Naive thymus-derived CD4-positive, alpha-beta T cell (primary cell): ENCODE measurements around the gene TMEM87A. TPM values are rescaled to one million over a fixed set of nuclear protein-coding genes. Genes with fewer than 3 reads are reported as not detected.
A peak's percentile ranks its signal among the peaks of the same experiment; 100 is the strongest.

ENCODE experiments used
- ATAC-seq: fragments of 150-1000 bp; cut with Tn5 transposase; 2 replicates; pipeline ENCODE4 v1.10.0; 2021; ENCODE audit warnings: mild to moderate bottlenecking, moderate library complexity
- CTCF ChIA-PET: fragments of 350-600 bp; sonication (Branson Sonifier 250); formaldehyde crosslinking; loops from one replicate; lab custom pipeline; 2021; ENCODE audit warnings: antibody characterized with exemption; lab: Charles Lee
- POLR2A ChIA-PET: fragments of 350-600 bp; sonication (Branson Sonifier 250); formaldehyde crosslinking; loops from one replicate; lab custom pipeline; 2021; ENCODE audit warnings: antibody characterized with exemption, inconsistent platforms; lab: Charles Lee
- DNase-seq, 9 donors: peaks; one replicate each; pipeline versions ENCODE4 v3.0.0 to v3.0.0-alpha.2; 2020 to 2022; ENCODE audit warnings: mixed read lengths in 1 of 9
- H3K27ac ChIP-seq: one replicate; pipeline ENCODE4 v1.7.0; 2013; ENCODE audit warnings: mild to moderate bottlenecking, low read depth, low read length, moderate library complexity
- H3K27me3 ChIP-seq, 2 donors: one replicate each; pipeline ENCODE4 v1.7.0; 2013; ENCODE audit warnings: low read length in 2 of 2, mild to moderate bottlenecking in 2 of 2, moderate library complexity in 2 of 2; ENCODE audit not compliant: control insufficient read depth in 2 of 2, insufficient read depth in 2 of 2
- H3K36me3 ChIP-seq, 3 experiments: 1 replicate in 2 of 3; 2 replicates in 1 of 3; pipeline ENCODE4 v1.7.0; 2013; ENCODE audit warnings: low read length in 3 of 3, mild to moderate bottlenecking in 3 of 3, moderate library complexity in 1 of 3; ENCODE audit not compliant: insufficient read depth in 3 of 3, control insufficient read depth in 2 of 3
- H3K4me1 ChIP-seq, 2 donors: one replicate each; pipeline ENCODE4 v1.7.0; 2013; ENCODE audit warnings: low read length in 2 of 2, mild to moderate bottlenecking in 2 of 2, moderate library complexity in 1 of 2; ENCODE audit not compliant: control insufficient read depth in 2 of 2, insufficient read depth in 2 of 2
- H3K4me3 ChIP-seq: 2 replicates; pipeline ENCODE4 v1.7.0; 2013; ENCODE audit warnings: mild to moderate bottlenecking, low read length
- H3K9me3 ChIP-seq, 3 experiments: 1 replicate in 2 of 3; 2 replicates in 1 of 3; pipeline ENCODE4 v1.7.0; 2013; ENCODE audit warnings: low read length in 3 of 3; ENCODE audit not compliant: control insufficient read depth in 2 of 3
- H3K27ac Mint-ChIP-seq, 9 donors: one replicate each; pipeline ENCODE4 v1.8.0; 2020 to 2022; ENCODE audit warnings: mixed read lengths in 9 of 9, mild to moderate bottlenecking in 8 of 9, moderate library complexity in 5 of 9, inconsistent platforms in 2 of 9
- H3K27me3 Mint-ChIP-seq, 5 donors: one replicate each; pipeline ENCODE4 v1.8.0; 2021 to 2022; ENCODE audit warnings: mixed read lengths in 5 of 5, mild to moderate bottlenecking in 1 of 5
- H3K36me3 Mint-ChIP-seq, 5 donors: one replicate each; pipeline ENCODE4 v1.8.0; 2020 to 2022; ENCODE audit warnings: mixed read lengths in 5 of 5, mild to moderate bottlenecking in 3 of 5, inconsistent platforms in 1 of 5
- H3K4me1 Mint-ChIP-seq, 7 donors: one replicate each; pipeline ENCODE4 v1.8.0; 2020 to 2022; ENCODE audit warnings: mixed read lengths in 7 of 7, mild to moderate bottlenecking in 3 of 7, inconsistent platforms in 1 of 7
- H3K4me3 Mint-ChIP-seq, 10 donors: one replicate each; pipeline ENCODE4 v1.8.0; 2020 to 2022; ENCODE audit warnings: mild to moderate bottlenecking in 10 of 10, mixed read lengths in 10 of 10, moderate library complexity in 6 of 10, inconsistent platforms in 2 of 10
- H3K9me3 Mint-ChIP-seq, 11 donors: one replicate each; pipeline ENCODE4 v1.8.0; 2020 to 2022; ENCODE audit warnings: mixed read lengths in 11 of 11, mild to moderate bottlenecking in 4 of 11, inconsistent platforms in 1 of 11, moderate library complexity in 1 of 11
- intact Hi-C, 2 donors: fragments of 100-400 bp; cut with micrococcal nuclease; formaldehyde crosslinking; loops; one replicate each; pipeline ENCODE4 v1.15.1; 2023
- polyA plus RNA-seq, 2 donors: library from polyadenylated mRNA; unstranded; fragments of 300-500 nt; fragmentation: Illumina TruSeq; gene quantifications; one replicate each; pipeline ENCODE4 v1.2.3, GENCODE V29; 2021
- total RNA-seq, 6 experiments: library from RNA in 5 of 6; stranded (reverse) in 5 of 6; gene quantifications; 1 replicate in 5 of 6; 2 replicates in 1 of 6; pipeline ENCODE4 v1.2.3 and lab custom pipeline; 2021 to 2026

TMEM87A gene
- total and polyA plus RNA-seq, 7 experiments from 2014 or later, result 41.8 to 61.8 (median 54.3) TPM

DNA sequence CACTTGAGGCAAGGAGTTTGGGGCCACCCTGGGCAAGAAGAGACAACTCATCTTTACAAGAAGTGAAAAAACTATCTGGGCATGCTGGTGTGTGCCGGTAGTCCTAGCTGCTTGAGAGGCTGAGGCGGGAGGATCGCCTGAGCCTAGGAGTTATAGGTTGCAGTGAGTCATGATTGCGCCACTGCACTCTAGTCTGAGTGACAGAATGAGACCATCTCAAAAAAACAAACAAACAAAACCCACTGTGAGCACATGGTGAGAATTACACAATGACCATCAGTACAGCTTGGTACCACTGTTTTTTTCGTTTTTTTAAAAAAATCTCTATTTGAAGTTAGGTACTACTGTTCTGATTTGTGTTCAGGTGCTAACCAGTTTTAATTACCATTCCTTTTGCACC lies 78.7 kb downstream of the TMEM87A start:
- H3K27me3 ChIP-seq, result no peaks in the 10 kb centered on the region
- H3K36me3 ChIP-seq, result peaks cover 6 to 54% (median 16%) of the 10 kb centered on the region in 3 experiments
- CTCF ChIA-PET, result no interaction called here
- no peak overlapping the region for H3K27ac ChIP-seq
- Mint-ChIP-seq H3K27ac (peak overlapping the region in 1 of 9 donors; percentile 41), H3K4me3 (no peak overlapping the region), H3K4me1 (peaks cover 5 to 31% (median 23%) of the 10 kb centered on the region in 7 donors), H3K36me3 (peaks cover 6 to 51% (median 40%) of the 10 kb centered on the region in 5 donors), H3K27me3 (no peaks in the 10 kb centered on the region), H3K9me3 (peaks cover 0 to 9% (median 0%) of the 10 kb centered on the region in 11 donors)
- H3K4me3 ChIP-seq, result no peak overlapping the region
- POLR2A ChIA-PET, result interaction anchor here (0.6 kb wide), 2 partner anchors 18 to 488 kb away, joined by 3 read pairs; no protein-coding TSS in a partner anchor
- intact Hi-C loops, result no loop called here
- H3K9me3 ChIP-seq, result no peaks in the 10 kb centered on the region
- ATAC-seq (no peak), DNase-seq (no peak)
- no peaks in the 10 kb centered on the region for H3K4me1 ChIP-seq

DNA sequence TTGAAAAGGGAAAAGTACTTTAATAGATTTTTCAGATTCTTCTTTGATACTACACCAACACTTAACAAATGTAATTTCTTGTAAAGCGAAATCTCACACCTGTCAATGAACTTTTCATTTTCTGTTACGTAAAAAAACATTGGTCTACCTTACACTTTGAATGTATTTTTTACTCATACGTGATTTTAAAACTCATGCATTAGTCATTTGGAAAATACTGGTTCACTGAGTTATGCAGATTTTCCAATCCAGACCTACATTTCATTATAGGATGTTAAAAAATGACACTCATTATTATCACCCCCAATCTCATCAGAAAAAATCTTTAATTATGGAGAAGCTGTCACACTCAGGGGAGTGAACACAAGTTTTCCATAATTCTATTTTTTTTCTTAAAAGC lies 79.8 kb downstream of the TMEM87A start:
- ATAC-seq (no peak), DNase-seq (no peak)
- ChIA-PET CTCF (no interaction called here), POLR2A (no interaction called here)
- H3K27ac Mint-ChIP-seq, result peak overlapping the region in 5 of 9 donors; percentile 23 to 72 (median 51)
- no peak overlapping the region for H3K4me3 ChIP-seq
- H3K27ac ChIP-seq, result no peak overlapping the region
- no peaks in the 10 kb centered on the region for H3K27me3 Mint-ChIP-seq
- intact Hi-C loops, result no loop called here
- H3K4me3 Mint-ChIP-seq, result no peak overlapping the region
- peaks cover 6 to 50% (median 30%) of the 10 kb centered on the region in 5 donors for H3K36me3 Mint-ChIP-seq
- peaks cover 6 to 53% (median 7%) of the 10 kb centered on the region in 3 experiments for H3K36me3 ChIP-seq
- H3K9me3 ChIP-seq, result no peaks in the 10 kb centered on the region
- H3K4me1 Mint-ChIP-seq, result peaks cover 3 to 33% (median 20%) of the 10 kb centered on the region in 7 donors
- no peaks in the 10 kb centered on the region for H3K27me3 ChIP-seq
- no peaks in the 10 kb centered on the region for H3K4me1 ChIP-seq
- H3K9me3 Mint-ChIP-seq, result peaks cover 0 to 9% (median 0%) of the 10 kb centered on the region in 11 donors

- ChIA-PET POLR2A (no interaction called here), CTCF (no interaction called here)
- Mint-ChIP-seq H3K4me3 (no peak overlapping the region), H3K27ac (peak overlapping the region in 4 of 9 donors; percentile 9 to 55 (median 36)), H3K27me3 (no peaks in the 10 kb centered on the region), H3K9me3 (peaks cover 0 to 6% (median 0%) of the 10 kb centered on the region in 11 donors), H3K4me1 (peaks cover 3 to 33% (median 20%) of the 10 kb centered on the region in 7 donors), H3K36me3 (peaks cover 6 to 54% (median 36%) of the 10 kb centered on the region in 5 donors)
- no peak for ATAC-seq
- intact Hi-C loops, result no loop called here
- H3K4me3 ChIP-seq, result no peak overlapping the region
- no peaks in the 10 kb centered on the region for H3K9me3 ChIP-seq
- H3K27ac ChIP-seq, result no peak overlapping the region
- DNase-seq, result no peak
- H3K36me3 ChIP-seq, result peaks cover 5 to 60% (median 9%) of the 10 kb centered on the region in 3 experiments
- H3K4me1 ChIP-seq, result no peaks in the 10 kb centered on the region
- no peaks in the 10 kb centered on the region for H3K27me3 ChIP-seq
These were observed 81.5 kb downstream of the TMEM87A start for GRCh38 chr15:42191610-42192346.

DNA sequence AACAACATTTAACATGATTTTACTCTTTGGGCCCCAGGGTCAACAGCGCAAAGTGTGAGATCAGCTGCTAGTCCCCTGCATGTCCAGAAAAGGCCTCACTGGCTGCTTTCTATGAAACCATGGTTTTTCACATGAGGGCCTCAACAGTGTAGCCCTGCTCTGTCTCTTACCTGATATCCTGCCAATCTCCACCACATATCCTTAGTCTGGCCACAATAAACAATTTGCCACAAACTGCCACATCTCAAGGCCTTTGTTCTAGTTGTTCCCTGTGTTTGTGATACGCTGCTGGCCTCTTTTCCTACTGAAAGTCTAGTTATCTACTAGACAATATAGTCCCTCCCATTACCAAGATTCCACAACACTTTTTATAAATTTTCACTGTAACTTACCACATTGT lies 82.9 kb downstream of the TMEM87A start:
- ChIA-PET POLR2A (no interaction called here), CTCF (no interaction called here)
- H3K4me1 ChIP-seq, result no peaks in the 10 kb centered on the region
- Mint-ChIP-seq H3K27ac (peak overlapping the region in 5 of 9 donors; percentile 1 to 67 (median 13)), H3K36me3 (peaks cover 11 to 55% (median 37%) of the 10 kb centered on the region in 5 donors), H3K4me1 (peaks cover 3 to 29% (median 16%) of the 10 kb centered on the region in 7 donors), H3K9me3 (no peaks in the 10 kb centered on the region), H3K4me3 (no peak overlapping the region), H3K27me3 (no peaks in the 10 kb centered on the region)
- H3K27me3 ChIP-seq, result no peaks in the 10 kb centered on the region
- no peak overlapping the region for H3K27ac ChIP-seq
- no peak for ATAC-seq
- no peaks in the 10 kb centered on the region for H3K9me3 ChIP-seq
- intact Hi-C loops, result no loop called here
- peaks cover 11 to 73% (median 14%) of the 10 kb centered on the region in 3 experiments for H3K36me3 ChIP-seq
- no peak overlapping the region for H3K4me3 ChIP-seq
- DNase-seq, result no peak

DNA sequence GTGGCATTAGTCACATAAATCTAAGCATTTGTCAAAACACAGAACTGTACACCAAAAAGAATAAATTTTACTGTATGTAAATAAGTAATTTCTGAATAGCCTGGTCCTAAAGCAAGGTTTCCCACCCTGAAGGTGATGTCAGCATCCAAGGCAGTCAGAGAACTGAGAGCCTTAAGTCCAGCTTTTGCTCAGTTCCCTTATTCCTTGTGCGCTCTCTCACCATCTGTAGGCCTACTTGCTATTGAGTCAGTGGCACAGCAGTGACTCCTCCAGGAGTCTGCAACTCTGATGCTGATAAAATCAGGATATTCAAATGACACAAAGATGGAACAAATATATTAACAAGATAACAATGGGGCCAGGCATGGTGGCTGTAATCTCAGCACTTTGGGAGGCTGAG lies 87.4 kb downstream of the TMEM87A start:
- Mint-ChIP-seq H3K4me3 (no peak overlapping the region), H3K27ac (no peak overlapping the region), H3K27me3 (no peaks in the 10 kb centered on the region), H3K36me3 (peaks cover 25 to 72% (median 40%) of the 10 kb centered on the region in 5 donors), H3K4me1 (peaks cover 0 to 13% (median 5%) of the 10 kb centered on the region in 7 donors), H3K9me3 (no peaks in the 10 kb centered on the region)
- intact Hi-C loops, result no loop called here
- POLR2A ChIA-PET, result no interaction called here
- H3K4me3 ChIP-seq, result no peak overlapping the region
- DNase-seq (no peak), ATAC-seq (no peak)
- no peaks in the 10 kb centered on the region for H3K27me3 ChIP-seq
- no peaks in the 10 kb centered on the region for H3K9me3 ChIP-seq
- peaks cover 31 to 89% (median 39%) of the 10 kb centered on the region in 3 experiments for H3K36me3 ChIP-seq
- no peaks in the 10 kb centered on the region for H3K4me1 ChIP-seq
- H3K27ac ChIP-seq, result no peak overlapping the region
- CTCF ChIA-PET, result no interaction called here

DNA sequence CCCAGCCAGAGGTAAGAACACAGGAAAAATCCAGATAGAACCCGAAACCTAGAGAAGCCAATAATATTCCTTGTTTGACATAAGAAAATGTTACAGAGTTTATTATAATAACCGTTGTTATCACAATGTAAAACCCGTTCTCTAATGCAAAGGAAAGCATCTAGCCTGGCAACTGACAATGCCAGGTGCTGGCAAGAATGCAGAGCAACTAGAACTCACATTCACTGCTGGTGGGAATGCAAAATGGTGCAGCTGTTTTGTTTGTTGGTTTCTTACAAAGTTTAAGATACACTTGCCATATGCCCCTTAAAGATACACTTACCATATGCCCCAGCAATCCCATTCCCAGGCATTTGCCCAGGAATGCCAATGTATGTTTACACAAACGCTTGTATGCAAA lies 88.5 kb downstream of the TMEM87A start:
- Mint-ChIP-seq H3K9me3 (no peaks in the 10 kb centered on the region), H3K36me3 (peaks cover 20 to 75% (median 40%) of the 10 kb centered on the region in 5 donors), H3K27ac (no peak overlapping the region), H3K4me1 (peaks cover 0 to 3% (median 0%) of the 10 kb centered on the region in 7 donors), H3K27me3 (no peaks in the 10 kb centered on the region), H3K4me3 (no peak overlapping the region)
- DNase-seq, result no peak
- intact Hi-C loops, result no loop called here
- no peaks in the 10 kb centered on the region for H3K9me3 ChIP-seq
- peaks cover 31 to 86% (median 36%) of the 10 kb centered on the region in 3 experiments for H3K36me3 ChIP-seq
- H3K4me1 ChIP-seq, result no peaks in the 10 kb centered on the region
- H3K4me3 ChIP-seq, result no peak overlapping the region
- no peaks in the 10 kb centered on the region for H3K27me3 ChIP-seq
- CTCF ChIA-PET, result no interaction called here
- no peak overlapping the region for H3K27ac ChIP-seq
- POLR2A ChIA-PET, result interaction anchor here (0.5 to 1.0 kb wide), 2 partner anchors 23 to 75 kb away, joined by 3 to 4 read pairs; no protein-coding TSS in a partner anchor
- ATAC-seq, result no peak
